K562 (cell line): ENCODE measurements around the gene PGLYRP1. TPM values are rescaled to one million over a fixed set of nuclear protein-coding genes. Genes with fewer than 3 reads are reported as not detected.
A peak's percentile ranks its signal among the peaks of the same experiment; 100 is the strongest.

Experiments
- ATAC-seq: fragments of 200-7000 bp; cut with Tn5 transposase; 3 replicates; pipeline ENCODE4 v1.9.1; 2020; ENCODE audit warnings: moderate library complexity
- BruUV-seq: library from RNA; stranded (reverse); fragments of 400-500 nt; replicated peaks from 2 replicates; lab custom pipeline; 2021; lab: Mats Ljungman, UMichigan
- CTCF ChIA-PET: fragments of 300-600 bp; formaldehyde crosslinking; extraction: SDS; loops from one replicate; lab custom pipeline; 2021; ENCODE audit warnings: low intra/inter-chr PET ratio; lab: Yijun Ruan, JAX
- POLR2A ChIA-PET: fragments of 300-600, 350-650 bp; sonication (Branson Sonifier 250); formaldehyde crosslinking; extraction: SDS; loops from one replicate; lab custom pipeline; 2021; ENCODE audit warnings: antibody characterized with exemption, inconsistent platforms; lab: Yijun Ruan, JAX
- DNase-seq, 4 experiments: peaks; one replicate each; pipeline versions ENCODE4 v3.0.0 to v3.0.0-alpha.2; 2011 to 2018; ENCODE audit warnings: low spot score in 3 of 4, mixed read lengths in 3 of 4; ENCODE audit errors: extremely low read depth in 1 of 4
- FAIRE-seq: peaks from 2 replicates; lab custom pipeline; 2011; peaks lifted over from hg19 to GRCh38; lab: Jason Lieb, UNC
- H2AFZ ChIP-seq: 2 replicates; pipeline ENCODE4 v1.6.0; 2011; ENCODE audit warnings: low read depth, low read length, control low read depth, inconsistent platforms
- H3K27ac ChIP-seq: fragments of 200-600 bp; 3 replicates; pipeline ENCODE4 v1.8.0; 2011; ENCODE audit warnings: low read depth, mild to moderate bottlenecking, control low read depth, inconsistent platforms, low read length, moderate library complexity, mixed read lengths; ENCODE audit errors: extremely low read depth
- H3K27me3 ChIP-seq, 2 experiments: fragments of 300-600 bp in 1 of 2; 2 replicates in 1 of 2; 3 replicates in 1 of 2; pipeline versions ENCODE4 v1.6.0 to v1.8.0; 2011; ENCODE audit warnings: inconsistent platforms in 2 of 2, low read length in 2 of 2, mild to moderate bottlenecking in 1 of 2, mixed read lengths in 1 of 2, moderate library complexity in 1 of 2; ENCODE audit not compliant: control insufficient read depth in 2 of 2, insufficient read depth in 2 of 2
- H3K36me3 ChIP-seq: fragments of 300-600 bp; 3 replicates; pipeline ENCODE4 v1.8.0; 2011; ENCODE audit warnings: mild to moderate bottlenecking, low read length, inconsistent platforms; ENCODE audit not compliant: control insufficient read depth, insufficient read depth
- H3K4me1 ChIP-seq, 2 experiments: fragments of 200-600 bp in 1 of 2; replicated peaks in 1 of 2; 2 replicates in 1 of 2; 3 replicates in 1 of 2; pipeline versions ENCODE4 v1.5.1 to v1.8.0; 2011; ENCODE audit warnings: inconsistent platforms in 2 of 2, low read length in 2 of 2, mild to moderate bottlenecking in 1 of 2, mixed read lengths in 1 of 2, moderate library complexity in 1 of 2; ENCODE audit not compliant: control insufficient read depth in 2 of 2, insufficient read depth in 2 of 2
- H3K4me2 ChIP-seq: 2 replicates; pipeline ENCODE4 v1.6.1; 2011; ENCODE audit warnings: low read length, control low read depth, inconsistent platforms, mixed read lengths; ENCODE audit not compliant: insufficient read depth
- H3K4me3 ChIP-seq: fragments of 200-600 bp; sonication (generic), shearing (Covaris generic); 2 replicates; pipeline ENCODE4 v1.5.1; 2016; ENCODE audit warnings: control low read depth, inconsistent platforms
- H3K79me2 ChIP-seq: fragments of 200-600 bp; 3 replicates; pipeline ENCODE4 v1.8.0; 2011; ENCODE audit warnings: low read length, inconsistent platforms; ENCODE audit not compliant: control insufficient read depth, insufficient read depth
- H3K9ac ChIP-seq, 2 experiments: 2 replicates each; pipeline versions ENCODE4 v1.6.0 to v1.6.1; 2011; ENCODE audit warnings: low read depth in 2 of 2, low read length in 2 of 2, control low read depth in 1 of 2, inconsistent platforms in 1 of 2, mild to moderate bottlenecking in 1 of 2, mixed read lengths in 1 of 2; ENCODE audit not compliant: insufficient read depth in 1 of 2
- H3K9me1 ChIP-seq: one replicate; pipeline ENCODE4 v1.6.0; 2011; ENCODE audit warnings: inconsistent platforms, mild to moderate bottlenecking, low read length, moderate library complexity; ENCODE audit not compliant: control insufficient read depth, insufficient read depth
- H3K9me3 ChIP-seq: replicated peaks from 2 replicates; pipeline ENCODE4 v1.5.1; 2011; ENCODE audit warnings: low read depth, low read length, inconsistent platforms; ENCODE audit not compliant: control insufficient read depth, insufficient read depth
- H4K20me1 ChIP-seq: replicated peaks from 2 replicates; pipeline ENCODE4 v1.6.1; 2011; ENCODE audit warnings: low read length, inconsistent platforms, mixed read lengths; ENCODE audit not compliant: control insufficient read depth, insufficient read depth
- CEBPB ChIP-seq: fragments of 450-650 bp; IDR thresholded peaks from 2 replicates; pipeline ENCODE4 v1.6.1; 2016; ENCODE audit warnings: missing genetic modification characterization, missing compliant biosample characterization
- CEBPG ChIP-seq, 3 experiments: fragments of 200-800 bp in 1 of 3; sonication (Bioruptor generic) in 1 of 3; sonication (generic) in 1 of 3; formaldehyde crosslinking in 1 of 3; IDR thresholded peaks in 2 of 3; conservative IDR thresholded peaks in 1 of 3; 2 replicates each; pipeline versions ENCODE4 v1.6.1 to v1.8.0; 2016 to 2022; ENCODE audit warnings: missing compliant biosample characterization in 2 of 3, missing genetic modification characterization in 2 of 3, mild to moderate bottlenecking in 1 of 3, missing genetic modification reagents in 1 of 3
- ESRRA ChIP-seq: fragments of 450-650 bp; IDR thresholded peaks from 2 replicates; pipeline ENCODE4 v1.6.1; 2014; ENCODE audit warnings: low read depth, mild to moderate bottlenecking, moderate library complexity, borderline replicate concordance
- ETV1 ChIP-seq: fragments of 450-650 bp; conservative IDR thresholded peaks from 2 replicates; pipeline ENCODE4 v1.6.1; 2016; ENCODE audit warnings: missing genetic modification characterization, control low read depth, low read depth, missing compliant biosample characterization
- JUND ChIP-seq, 2 experiments: IDR thresholded peaks; 2 replicates in 1 of 2; 3 replicates in 1 of 2; pipeline ENCODE4 v1.6.1; 2011; ENCODE audit warnings: borderline replicate concordance in 2 of 2, low read depth in 2 of 2, low read length in 2 of 2, improper control_type of control experiment in 1 of 2, missing biosample characterization in 1 of 2, missing genetic modification characterization in 1 of 2, missing genetic modification reagents in 1 of 2
- MTA3 ChIP-seq: fragments of 450-650 bp; formaldehyde crosslinking; IDR thresholded peaks from 2 replicates; pipeline ENCODE4 v1.6.1; 2017; ENCODE audit warnings: mild to moderate bottlenecking, borderline replicate concordance
- RAD51 ChIP-seq: fragments of 450-650 bp; IDR thresholded peaks from 2 replicates; pipeline ENCODE4 v1.7.1; 2016; ENCODE audit warnings: low read depth, mild to moderate bottlenecking, borderline replicate concordance
- SOX6 ChIP-seq: fragments of 450-650 bp; IDR thresholded peaks from 2 replicates; pipeline ENCODE4 v1.6.1; 2014; ENCODE audit warnings: mild to moderate bottlenecking
- SP2 ChIP-seq: IDR thresholded peaks from 2 replicates; pipeline ENCODE4 v1.6.1; 2011; ENCODE audit warnings: mild to moderate bottlenecking, low read depth, low read length, moderate library complexity; ENCODE audit not compliant: poor library complexity, severe bottlenecking; ENCODE audit errors: extremely low read depth
- ZFP36 ChIP-seq: fragments of 150-350 bp; IDR thresholded peaks from 2 replicates; pipeline ENCODE4 v1.6.1; 2018; ENCODE audit warnings: low read length, low read depth; ENCODE audit not compliant: partially characterized antibody
- ZNF253 ChIP-seq: fragments of 250-450 bp; sonication (Bioruptor Pico); conservative IDR thresholded peaks from 2 replicates; pipeline ENCODE4 v1.6.1; 2021; ENCODE audit warnings: mild to moderate bottlenecking
- ZNF384 ChIP-seq: IDR thresholded peaks from 2 replicates; pipeline ENCODE4 v1.6.1; 2012; ENCODE audit warnings: low read depth, low read length, improper control_type of control experiment
- ZNF561 ChIP-seq: fragments of 450-650 bp; formaldehyde crosslinking; conservative IDR thresholded peaks from 2 replicates; pipeline ENCODE4 v1.4.0; 2020; ENCODE audit warnings: mild to moderate bottlenecking, moderate library complexity
- ZSCAN32 ChIP-seq: fragments of 450-650 bp; formaldehyde crosslinking; IDR thresholded peaks from 2 replicates; pipeline ENCODE4 v1.4.0; 2020; ENCODE audit warnings: mild to moderate bottlenecking, moderate library complexity
- WGBS: fragments of 100-300 bp; shearing (Covaris generic); methylation state at CpG from one replicate; pipeline ENCODE4 v1.1.6; 2016; ENCODE audit warnings: low coverage, mixed read lengths; ENCODE audit not compliant: insufficient coverage; ENCODE audit errors: missing lambda C conversion rate; 5-methylcytosine and 5-hydroxymethylcytosine counted together
- in situ Hi-C: fragments of 300-500 bp; cut with MboI; formaldehyde crosslinking; loops from 4 replicates; pipeline ENCODE4 v1.15.0; 2018; ENCODE audit warnings: inconsistent platforms, mixed read lengths
- intact Hi-C: fragments of 100-400 bp; cut with micrococcal nuclease; formaldehyde crosslinking; loops from 2 replicates; pipeline ENCODE4 v1.14.2; 2022
- polyA plus RNA-seq, 8 experiments: library from polyadenylated mRNA; depleted of rRNA in 4 of 8; stranded (reverse) in 5 of 8; unstranded in 3 of 8; fragments of >200 nt; fragmentation: Nextera tagmentation in 2 of 8; fragmentation: Illumina TruSeq in 1 of 8; extraction: Ambion mirVana in 2 of 8; extraction: Trizol in 1 of 8; gene quantifications; 2 replicates each; pipeline versions ENCODE4 v1.2.1 to v1.2.3, GENCODE V29; 2011 to 2014; ENCODE audit warnings: inconsistent platforms in 1 of 8, missing spikeins in 1 of 8
- total RNA-seq, 7 experiments: library from RNA; depleted of rRNA in 6 of 7; stranded (reverse); fragments of >200 nt in 6 of 7; fragmentation: Illumina TruSeq in 2 of 7; extraction: Trizol in 2 of 7; gene quantifications; 2 replicates each; pipeline versions ENCODE4 v1.2.1 to v1.2.3, GENCODE V29; 2011 to 2021; ENCODE audit warnings: low replicate concordance in 1 of 7
- TF ChIP-seq, protein P1 (sequence below), 2 experiments: fragments of 200-800 bp in 1 of 2; sonication (Bioruptor generic) in 1 of 2; sonication (generic) in 1 of 2; formaldehyde crosslinking in 1 of 2; IDR thresholded peaks in 1 of 2; conservative IDR thresholded peaks in 1 of 2; 2 replicates each; pipeline versions ENCODE4 v1.5.0 to v1.6.1; 2016 to 2020; ENCODE audit warnings: missing compliant biosample characterization in 1 of 2, missing genetic modification characterization in 1 of 2, missing genetic modification reagents in 1 of 2
- TF ChIP-seq, protein P2 (sequence below): sonication (generic); formaldehyde crosslinking; IDR thresholded peaks from 2 replicates; pipeline ENCODE4 v1.8.1; 2023; ENCODE audit warnings: mild to moderate bottlenecking, missing genetic modification reagents, moderate library complexity

PGLYRP1 gene
- total and polyA plus RNA-seq, 9 of the 15 experiments (the other 6 are each of a cell fraction or from before 2014, with no cell fraction given), result not detected

DNA sequence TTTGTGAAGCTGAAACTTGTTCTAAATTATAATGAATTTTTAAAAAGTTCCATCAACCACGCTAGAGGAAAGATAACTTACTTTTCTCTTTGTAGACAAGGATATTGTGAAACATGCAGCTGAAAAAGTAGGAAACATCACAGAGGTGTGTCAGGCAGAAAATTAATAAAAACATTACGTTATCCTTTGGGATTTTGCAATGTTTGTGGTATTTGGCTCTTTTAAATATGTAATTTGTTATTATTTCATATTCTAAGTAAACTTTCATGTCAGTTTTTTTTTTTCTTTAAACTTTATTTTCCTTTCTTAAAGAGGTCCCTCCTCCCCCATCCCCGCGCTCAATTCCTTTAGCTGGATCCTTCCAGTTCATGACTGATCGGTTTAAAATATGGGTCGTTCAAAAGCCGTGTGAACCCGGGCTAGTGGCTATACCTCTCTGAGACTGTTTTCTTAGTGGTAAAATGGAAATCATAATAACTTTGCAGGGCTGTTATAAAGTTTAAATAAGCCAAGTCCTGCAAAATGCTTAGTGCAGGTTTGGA is 28.3 kb downstream of the PGLYRP1 start (continued):
- no peak for TF ChIP-seq RAD51
- TF ChIP-seq, all 486 proteins: peak for 16

DNA sequence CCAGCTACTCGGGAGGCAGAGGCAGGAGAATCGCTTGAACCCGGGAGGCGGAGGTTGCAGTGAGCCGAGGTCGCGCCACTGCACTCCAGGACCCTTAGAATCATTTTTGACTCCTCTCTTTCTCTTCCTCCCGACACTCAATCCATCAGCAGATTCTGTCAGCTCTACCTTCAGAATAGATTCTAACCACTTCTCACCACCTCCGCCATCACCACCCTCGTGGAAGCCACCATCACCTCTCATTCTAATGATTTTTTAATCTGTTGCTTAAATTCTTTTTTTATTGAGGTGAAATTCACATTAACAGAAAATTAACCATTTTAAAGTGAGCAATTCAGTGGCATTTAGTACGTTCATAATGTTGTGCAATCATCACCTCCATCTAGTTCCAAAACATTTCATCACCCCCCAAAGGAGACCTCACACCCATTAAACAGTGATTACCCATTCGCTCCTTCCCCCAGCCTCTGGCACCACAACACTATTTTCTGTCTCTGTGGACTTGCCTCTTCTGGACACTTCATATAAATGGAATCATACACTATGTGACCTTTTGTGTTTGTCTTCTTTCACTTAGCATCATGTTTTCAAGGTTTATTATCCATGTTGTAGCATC is 32.6 kb downstream of the PGLYRP1 start:
- ATAC-seq (no peak), DNase-seq (no peak), FAIRE-seq (no peak)
- Histone ChIP-seq H3K4me1 (peaks cover 0 to 2% of the 10 kb centered on the region in 2 experiments; a peak in 1 of 5 replicates), H3K79me2 (no peaks in the 10 kb centered on the region), H3K27me3 (peaks cover 21 to 25% of the 10 kb centered on the region in 2 experiments), H3K36me3 (no peaks in the 10 kb centered on the region), H3K27ac (no peak overlapping the region), H3K4me3 (no peak overlapping the region), H3K9me3 (no peaks in the 10 kb centered on the region), H3K9me1 (no peaks in the 10 kb centered on the region), H3K9ac (no peak overlapping the region), H4K20me1 (no peaks in the 10 kb centered on the region), H2AFZ (no peak overlapping the region), H3K4me2 (no peak overlapping the region)
- CTCF ChIA-PET, result no interaction called here
- intact Hi-C loops, result no loop called here
- WGBS, result 8% methylated on average over 9 of the region's 12 CpGs
- POLR2A ChIA-PET, result no interaction called here
- in situ Hi-C loops, result no loop called here
- no TSS peak for BruUV-seq
- TF ChIP-seq ZSCAN32 (CRISPR knock-in tag) (no peak), CEBPB (tag) (peak; percentile 76), CEBPG (CRISPR knock-in tag; IDR thresholded peaks at IDR 0.05) (no peak), CEBPG (tag; conservative IDR thresholded peaks at IDR 0.05 in 1 of 2, IDR thresholded peaks at IDR 0.05 in 1 of 2) (peak; percentile 72 to 80), ESRRA (no peak), ETV1 (no peak), JUND (IDR thresholded peaks at IDR 0.05; ENCODE audit: borderline replicate concordance, low read depth, low read length) (no peak), JUND (tag; IDR thresholded peaks at IDR 0.05; ENCODE audit: borderline replicate concordance, low read depth, low read length) (no peak), SOX6 (no peak), SP2 (no peak), ZNF384 (no peak), MTA3 (no peak), ZNF561 (CRISPR knock-in tag) (no peak), ZNF253 (no peak), ZFP36 (no peak)
- TF ChIP-seq, protein P1, sequence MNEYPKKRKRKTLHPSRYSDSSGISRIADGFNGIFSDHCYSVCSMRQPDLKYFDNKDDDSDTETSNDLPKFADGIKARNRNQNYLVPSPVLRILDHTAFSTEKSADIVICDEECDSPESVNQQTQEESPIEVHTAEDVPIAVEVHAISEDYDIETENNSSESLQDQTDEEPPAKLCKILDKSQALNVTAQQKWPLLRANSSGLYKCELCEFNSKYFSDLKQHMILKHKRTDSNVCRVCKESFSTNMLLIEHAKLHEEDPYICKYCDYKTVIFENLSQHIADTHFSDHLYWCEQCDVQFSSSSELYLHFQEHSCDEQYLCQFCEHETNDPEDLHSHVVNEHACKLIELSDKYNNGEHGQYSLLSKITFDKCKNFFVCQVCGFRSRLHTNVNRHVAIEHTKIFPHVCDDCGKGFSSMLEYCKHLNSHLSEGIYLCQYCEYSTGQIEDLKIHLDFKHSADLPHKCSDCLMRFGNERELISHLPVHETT (CRISPR knock-in tag; conservative IDR thresholded peaks at IDR 0.05 in 1 of 2, IDR thresholded peaks at IDR 0.05 in 1 of 2), result no peak
- TF ChIP-seq, protein P2, sequence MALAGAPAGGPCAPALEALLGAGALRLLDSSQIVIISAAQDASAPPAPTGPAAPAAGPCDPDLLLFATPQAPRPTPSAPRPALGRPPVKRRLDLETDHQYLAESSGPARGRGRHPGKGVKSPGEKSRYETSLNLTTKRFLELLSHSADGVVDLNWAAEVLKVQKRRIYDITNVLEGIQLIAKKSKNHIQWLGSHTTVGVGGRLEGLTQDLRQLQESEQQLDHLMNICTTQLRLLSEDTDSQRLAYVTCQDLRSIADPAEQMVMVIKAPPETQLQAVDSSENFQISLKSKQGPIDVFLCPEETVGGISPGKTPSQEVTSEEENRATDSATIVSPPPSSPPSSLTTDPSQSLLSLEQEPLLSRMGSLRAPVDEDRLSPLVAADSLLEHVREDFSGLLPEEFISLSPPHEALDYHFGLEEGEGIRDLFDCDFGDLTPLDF (CRISPR knock-in tag), result no peak
